ENCODE data around the gene CRTAC1.

CRTAC1 gene

GRCh38 chr10:97896756-97897358, 133.6 kb downstream of the CRTAC1 start:
- DNase-seq (ENCODE audit: low read depth), result no peak

DNA sequence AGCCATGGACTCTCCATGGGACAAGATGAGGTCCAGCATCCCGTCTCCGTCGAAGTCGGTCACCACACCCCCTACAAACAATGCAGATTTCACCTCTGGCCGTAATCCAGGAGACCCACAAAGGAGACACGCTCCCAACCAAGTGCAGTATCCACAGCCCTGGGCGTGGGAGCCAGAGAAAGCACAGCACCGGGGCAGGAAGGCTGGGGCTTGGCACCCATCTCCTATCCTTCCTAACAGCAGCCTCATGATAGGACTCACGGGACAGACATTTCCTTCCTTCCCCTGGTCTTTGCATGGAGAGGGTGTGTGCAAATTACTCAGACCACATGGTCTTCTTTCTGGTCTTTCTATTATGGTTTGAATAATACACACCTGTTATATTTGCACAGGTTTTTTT, 134.5 kb downstream of the CRTAC1 start:
- DNase-seq (ENCODE audit: low read depth), result no peak

DNA sequence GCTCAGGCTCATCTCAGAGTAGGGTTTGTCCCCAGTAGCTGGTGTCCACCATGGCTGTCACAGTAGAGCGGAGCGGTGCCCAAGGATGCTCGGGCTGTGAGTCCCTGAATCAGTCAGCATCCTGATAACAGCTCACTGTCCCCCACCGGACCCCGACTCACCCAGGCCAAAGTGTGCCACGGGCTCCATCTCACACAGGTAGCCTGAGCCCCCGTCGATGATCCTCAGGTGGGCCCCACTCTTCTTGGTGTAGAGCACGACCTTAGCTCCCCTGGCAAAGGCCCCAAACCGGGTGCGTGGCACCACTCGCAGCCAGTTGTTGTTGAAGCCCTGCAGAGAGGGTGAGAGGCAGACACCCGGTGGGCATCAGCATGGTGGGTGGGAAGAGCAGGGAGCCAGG, 135.3 kb downstream of the CRTAC1 start:
- no peak for DNase-seq (ENCODE audit: low read depth)

DNA sequence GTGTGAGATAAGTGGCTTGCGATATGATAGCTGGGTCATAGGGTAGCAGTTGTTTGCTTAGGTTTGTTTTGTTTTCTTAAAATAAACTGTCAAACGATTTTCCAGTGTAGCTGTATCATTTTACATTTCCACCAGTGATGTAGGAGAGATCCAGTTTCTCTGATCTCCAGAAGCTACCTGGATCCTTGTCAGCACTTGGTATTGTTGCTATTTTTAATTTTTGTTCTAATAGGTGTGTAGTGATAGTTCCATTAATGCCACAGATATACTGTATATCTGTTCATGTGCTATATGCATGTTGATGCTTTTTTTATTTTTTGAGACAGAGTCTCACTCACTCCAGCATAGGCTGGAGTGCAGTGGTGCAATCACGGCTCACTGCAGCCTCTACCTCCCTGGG, 136.3 kb downstream of the CRTAC1 start:
- DNase-seq (ENCODE audit: low read depth), result no peak

DNA sequence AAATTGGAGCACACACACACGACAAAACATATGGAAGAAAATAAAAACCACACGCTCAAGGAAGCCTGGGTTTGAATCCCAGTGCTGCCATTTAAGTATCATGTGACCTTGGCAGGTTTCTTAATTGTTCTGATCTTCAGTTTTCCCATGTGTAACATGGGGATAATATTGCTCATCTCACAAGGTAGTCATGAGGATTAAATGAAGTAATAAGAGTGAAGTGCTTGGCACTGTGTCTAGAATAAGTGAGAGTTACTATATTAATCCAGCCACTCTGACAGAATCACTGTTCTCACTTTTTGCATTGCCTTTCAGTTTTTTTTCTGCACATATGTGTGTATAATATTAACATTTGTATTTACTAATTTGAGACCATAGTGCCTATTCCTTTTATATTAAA, 137.5 kb downstream of the CRTAC1 start:
- no peak for DNase-seq (ENCODE audit: low read depth)

DNA sequence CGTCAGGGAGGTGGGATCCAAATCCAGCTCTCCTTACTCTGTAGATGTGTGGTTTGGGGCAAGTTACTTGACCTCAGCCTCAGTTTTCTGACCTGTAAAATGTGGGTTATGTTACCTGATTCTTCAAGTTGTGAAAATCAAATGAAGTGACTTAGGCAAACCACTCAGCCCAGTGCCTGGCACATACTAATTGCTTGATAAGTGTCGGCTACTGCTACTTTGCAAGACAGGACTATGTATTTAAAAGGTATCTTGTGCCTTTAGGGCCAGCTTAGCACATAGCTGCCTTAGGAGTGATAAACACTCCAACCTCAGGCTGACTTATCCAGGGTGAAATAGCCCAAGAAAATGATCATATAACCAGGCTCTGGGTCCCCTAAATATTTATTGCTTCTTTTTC, 137.9 kb downstream of the CRTAC1 start:
- no peak for DNase-seq (ENCODE audit: low read depth)

- no peak for DNase-seq (ENCODE audit: low read depth)
Observed at GRCh38 chr10:97891497-97892167, 138.8 kb downstream of the CRTAC1 start.

- no peak for DNase-seq (ENCODE audit: low read depth)
Observed at GRCh38 chr10:97889461-97890265, 140.8 kb downstream of the CRTAC1 start.

GRCh38 chr10:97888641-97889262, 141.7 kb downstream of the CRTAC1 start:
- DNase-seq (ENCODE audit: low read depth), result no peak

GRCh38 chr10:97888134-97888533, 142.3 kb downstream of the CRTAC1 start:
- no peak for DNase-seq (ENCODE audit: low read depth)

- peak; percentile 34 for DNase-seq (ENCODE audit: low read depth)
Observed at GRCh38 chr10:97887399-97887798, 143.0 kb downstream of the CRTAC1 start.

GRCh38 chr10:97886286-97886685, 144.1 kb downstream of the CRTAC1 start:
- DNase-seq (ENCODE audit: low read depth), result no peak

GRCh38 chr10:97883092-97883485, 147.3 kb downstream of the CRTAC1 start:
- no peak for DNase-seq (ENCODE audit: low read depth)

GRCh38 chr10:97882142-97883091, 148.0 kb downstream of the CRTAC1 start:
- DNase-seq (ENCODE audit: low read depth), result no peak

DNA sequence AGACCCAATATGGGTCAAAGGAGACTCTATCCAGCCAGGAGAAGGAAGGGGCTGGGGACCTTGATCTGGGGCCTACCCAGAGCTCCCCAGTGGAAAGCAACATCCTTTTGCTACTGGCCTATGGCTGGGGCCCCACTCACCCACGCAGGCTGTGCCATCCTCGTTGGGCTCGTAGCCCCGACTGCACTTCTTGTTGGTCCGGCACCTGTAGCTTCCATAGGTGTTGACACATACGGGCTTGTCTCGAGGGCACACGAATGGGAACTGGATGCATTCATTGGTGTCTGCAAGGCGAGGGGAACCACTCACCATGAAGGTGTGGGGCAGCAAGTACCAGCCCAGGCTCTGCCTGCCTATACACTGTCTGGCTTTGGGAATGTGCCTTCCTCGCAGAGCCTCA, 150.3 kb downstream of the CRTAC1 start:
- no peak for DNase-seq (ENCODE audit: low read depth)

- no peak for DNase-seq (ENCODE audit: low read depth)
Observed at GRCh38 chr10:97879241-97879640, 151.2 kb downstream of the CRTAC1 start.

DNA sequence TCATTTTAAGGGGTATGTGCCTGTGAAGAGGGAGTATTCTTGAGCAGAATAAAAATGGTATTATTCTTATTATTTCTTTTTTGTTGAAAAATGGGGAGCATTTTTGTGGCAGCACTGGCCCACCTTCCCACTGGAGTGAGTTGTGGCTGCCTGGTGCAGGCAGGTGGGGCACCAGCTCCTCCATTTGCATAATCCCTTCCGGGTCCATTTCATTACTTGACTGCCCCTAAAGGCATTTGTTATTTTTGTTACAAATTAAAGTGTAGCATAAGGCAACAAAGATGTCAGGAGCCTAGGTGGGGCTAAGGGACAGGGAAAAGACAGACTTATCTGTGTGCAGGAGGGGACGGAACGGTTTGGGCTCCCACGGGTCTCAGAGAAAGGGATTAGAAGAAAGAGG, 154.0 kb downstream of the CRTAC1 start:
- no peak for DNase-seq (ENCODE audit: low read depth)

- DNase-seq (ENCODE audit: low read depth), result no peak
Observed at GRCh38 chr10:97875391-97875790, 155.0 kb downstream of the CRTAC1 start.

DNA sequence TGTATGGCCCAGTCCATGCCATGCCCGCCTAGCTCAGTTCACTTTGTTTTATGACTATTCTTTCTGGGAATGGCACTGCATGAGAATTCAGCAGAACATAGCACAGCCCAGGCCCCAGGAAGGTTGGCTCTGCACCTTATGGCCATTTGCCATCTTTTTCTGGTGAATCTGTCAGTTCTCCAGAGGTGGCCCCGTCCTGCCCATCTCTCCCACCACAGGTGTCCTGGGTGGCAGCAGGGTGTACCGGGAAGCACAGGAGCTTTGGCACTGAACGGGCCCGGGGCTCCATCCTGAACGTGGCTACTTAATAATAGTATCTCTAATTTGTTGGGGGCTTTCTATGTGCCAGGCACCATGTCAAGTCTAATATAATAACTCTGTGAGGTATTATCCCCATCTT, 156.1 kb downstream of the CRTAC1 start:
- no peak for DNase-seq (ENCODE audit: low read depth)

- no peak for DNase-seq (ENCODE audit: low read depth)
Observed at GRCh38 chr10:97873569-97873968, 156.9 kb downstream of the CRTAC1 start.

GRCh38 chr10:97870990-97871389, 159.4 kb downstream of the CRTAC1 start:
- no peak for DNase-seq (ENCODE audit: low read depth)
